Stimulated activated CD8-positive, alpha-beta memory T cell treated with anti-CD3 and anti-CD28 coated beads, Interleukin-7, amount 100 ng/mL, for 4 hours (primary cell): ENCODE measurements around the gene CPD.

Source experiments
- DNase-seq, 2 donors: peaks; one replicate each; pipeline ENCODE4 v3.0.0-alpha.2; 2020; ENCODE audit warnings: low read depth in 2 of 2

The CPD gene

DNA sequence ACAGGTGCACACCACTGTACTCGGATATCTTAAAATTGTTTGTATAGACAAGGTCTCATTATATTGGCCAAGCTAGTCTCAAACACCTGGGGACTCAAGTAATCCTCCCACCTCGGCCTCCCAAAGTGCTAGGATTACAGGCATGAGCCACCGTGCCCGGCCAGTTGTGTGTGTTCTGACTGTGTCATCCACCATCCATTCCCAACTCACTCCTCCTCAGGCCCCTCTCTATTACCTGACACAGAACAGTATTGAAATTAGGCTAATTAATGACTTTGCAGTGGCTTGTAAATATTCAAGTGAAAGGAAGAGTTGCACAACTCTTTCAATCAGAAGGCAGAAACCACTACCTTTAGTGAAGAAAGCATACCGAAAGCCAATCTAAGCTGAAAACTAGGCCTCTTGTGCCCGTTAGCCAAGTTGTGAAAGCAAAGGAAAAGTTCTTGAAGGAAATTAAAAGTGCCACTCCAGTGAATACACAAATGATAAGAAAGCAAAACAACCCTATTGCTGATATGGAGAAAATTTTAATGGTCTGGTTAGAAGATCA, 127.2 kb downstream of the CPD start:
- no peak for DNase-seq

DNA sequence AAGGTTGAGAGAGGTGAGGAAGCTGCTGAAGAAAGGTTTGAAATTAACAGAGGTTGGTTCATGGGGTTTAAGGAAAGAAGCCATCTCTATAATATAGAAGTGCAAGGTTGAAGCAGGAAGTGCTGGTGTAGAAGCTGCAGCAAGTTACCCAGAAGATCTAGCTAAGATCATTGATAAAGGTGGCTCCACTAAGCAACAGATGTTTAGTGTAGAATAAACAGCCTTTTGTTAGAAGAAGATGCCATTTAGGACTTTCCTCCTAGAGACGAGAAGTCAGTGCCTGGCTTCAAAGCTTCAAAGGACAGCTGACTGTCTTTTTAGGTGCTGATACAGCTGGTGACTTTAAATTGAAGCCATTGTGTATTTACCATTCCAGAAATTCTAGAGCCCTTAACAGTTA, 127.8 kb downstream of the CPD start:
- DNase-seq: no peak

DNA sequence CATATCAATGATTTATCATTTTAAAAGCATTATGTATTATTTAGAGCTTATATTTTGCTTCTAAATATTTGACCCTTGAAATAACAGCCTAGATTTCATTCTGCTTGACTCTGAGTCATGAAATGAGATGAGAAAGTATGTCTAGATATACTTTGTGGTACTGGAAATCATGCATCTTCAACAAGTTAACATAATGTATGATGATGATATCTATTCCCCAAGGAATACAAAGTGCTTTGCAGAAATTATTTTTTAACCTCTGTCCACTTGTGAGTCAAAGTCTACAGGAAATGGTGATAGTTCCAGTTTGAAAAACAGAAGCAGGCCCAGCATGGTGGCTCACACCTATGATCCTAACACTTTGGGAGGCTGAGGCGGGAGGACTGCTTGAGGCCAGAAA, 134.6 kb downstream of the CPD start:
- no peak for DNase-seq

DNA sequence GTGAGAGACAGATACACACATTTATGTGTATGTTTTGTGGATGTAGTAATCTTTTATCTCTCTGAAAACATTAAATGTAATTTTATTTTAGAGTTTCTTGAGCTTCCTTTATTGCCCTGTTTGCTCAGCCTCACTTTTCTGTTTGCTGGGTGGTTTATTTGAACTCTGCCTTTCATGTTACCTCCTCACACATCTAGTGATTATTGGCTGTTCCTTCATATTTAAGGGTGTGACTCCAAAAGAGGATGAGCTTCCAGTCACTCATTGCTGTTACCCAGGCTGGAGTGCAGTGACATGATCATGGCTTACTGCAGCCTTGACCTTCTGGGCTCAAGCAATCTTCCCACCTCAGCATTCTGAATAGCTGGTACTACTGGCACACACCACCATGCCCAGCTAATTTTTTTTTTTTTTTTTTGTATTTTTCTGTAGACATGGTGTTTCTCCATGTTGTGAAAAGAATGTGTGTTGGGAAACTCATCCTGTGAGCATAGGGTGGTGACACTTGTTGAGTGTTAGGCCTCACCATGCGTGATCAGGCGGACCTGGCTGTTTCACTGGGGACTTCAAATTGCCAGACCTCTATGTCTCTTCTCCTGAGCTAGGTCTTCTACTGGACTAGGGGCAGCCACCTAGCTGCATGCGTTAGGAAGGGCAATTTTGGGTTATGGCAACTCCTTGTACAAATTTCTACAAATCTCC, 136.3 kb downstream of the CPD start:
- no peak for DNase-seq

DNA sequence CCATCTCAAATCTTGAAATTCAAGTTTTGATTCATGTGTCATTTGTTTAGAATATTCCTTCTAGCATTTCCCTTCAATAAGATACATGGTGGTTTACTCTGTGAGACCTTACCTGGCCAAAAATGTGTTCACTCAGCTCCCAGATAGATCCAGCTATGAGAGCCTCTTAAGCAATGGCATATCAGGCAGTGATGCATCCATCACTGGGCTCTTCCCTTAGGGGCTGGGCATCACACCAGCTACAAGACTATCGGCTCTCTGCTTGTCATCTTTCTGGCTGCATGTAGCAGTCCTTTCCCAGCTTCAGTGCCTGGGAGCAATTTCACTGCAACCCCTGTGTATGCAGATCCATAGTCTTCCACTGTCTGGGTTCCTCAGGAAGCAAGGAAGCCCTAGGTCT, 139.1 kb downstream of the CPD start:
- no peak for DNase-seq

DNA sequence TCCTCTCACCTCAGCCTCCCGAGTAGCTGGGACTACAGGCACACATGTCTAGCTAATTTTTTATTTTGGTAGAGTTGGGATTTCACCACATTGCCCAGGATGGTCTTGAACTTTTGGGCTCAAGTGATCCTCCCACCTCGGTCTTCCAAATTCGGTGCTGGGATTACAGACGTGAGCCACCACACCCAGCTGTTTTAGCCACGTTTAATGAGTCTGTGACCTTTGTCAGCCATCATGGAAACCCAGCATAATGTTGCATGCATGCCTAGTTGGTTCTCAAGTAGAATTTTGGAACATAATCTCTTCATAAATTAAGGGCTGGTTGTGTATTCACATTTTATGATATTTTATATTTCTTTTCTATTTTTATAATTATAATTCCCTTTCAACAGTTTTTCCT, 140.4 kb downstream of the CPD start:
- no peak for DNase-seq
